ENCODE measurements around the gene FAM107B. TPM values are rescaled to one million over a fixed set of nuclear protein-coding genes. Genes with fewer than 3 reads are reported as not detected.

FAM107B gene
- total RNA-seq, 1 experiment from 2014 or later = 24.5 TPM

- no peak overlapping the region for H3K27ac ChIP-seq (ENCODE audit: insufficient read length, low read depth, low read length)
- no peaks in the 10 kb centered on the region for H4K20me1 ChIP-seq (ENCODE audit: control insufficient read depth, insufficient read depth, insufficient read length)
- no peak overlapping the region for H3K14ac ChIP-seq (ENCODE audit: insufficient read depth, low read length)
- H2BK120ac ChIP-seq (ENCODE audit: low read depth, low read length, poor library complexity, severe bottlenecking) = no peak overlapping the region
- no peak overlapping the region for H3T11ph ChIP-seq (ENCODE audit: low read length)
- H4K8ac ChIP-seq (replicated peaks; ENCODE audit: insufficient read length, low read depth, low read length) = no peak overlapping the region
- no peak for TF ChIP-seq CTCF (conservative IDR thresholded peaks at IDR 0.05)
- H4K5ac ChIP-seq (ENCODE audit: insufficient read length, low read depth, low read length) = no peak overlapping the region
- no peak overlapping the region for H2BK15ac ChIP-seq (ENCODE audit: low read depth, low read length)
- no peak overlapping the region for H3K23ac ChIP-seq (ENCODE audit: insufficient read length, low read depth, low read length)
- H3K4me3 Mint-ChIP-seq = no peak overlapping the region
- no peaks in the 10 kb centered on the region for H3K79me1 ChIP-seq (ENCODE audit: insufficient read depth, low read depth, low read length, poor library complexity, severe bottlenecking)
- no peak overlapping the region for H2AK5ac ChIP-seq (ENCODE audit: insufficient read length, low read length)
- H2BK12ac ChIP-seq (ENCODE audit: insufficient read length, low read depth, low read length) = no peak overlapping the region
- no peak overlapping the region for H3K4me2 ChIP-seq (ENCODE audit: insufficient read depth, insufficient read length, low read length)
- H2BK20ac ChIP-seq (ENCODE audit: low read depth, low read length, poor library complexity, severe bottlenecking) = no peak overlapping the region
- H3K18ac ChIP-seq (ENCODE audit: insufficient read length, low read depth, low read length) = no peak overlapping the region
- no peak overlapping the region for H3K56ac ChIP-seq (ENCODE audit: insufficient read length, low read depth, low read length)
- H3K27ac Mint-ChIP-seq = no peak overlapping the region
- H3K27me3 ChIP-seq (ENCODE audit: insufficient read depth, low read length) = no peaks in the 10 kb centered on the region
- H3K9me3 ChIP-seq (ENCODE audit: control insufficient read depth, low read depth, low read length) = no peaks in the 10 kb centered on the region
- H3K36me3 Mint-ChIP-seq (ENCODE audit: insufficient read depth in 1 of 3, low read depth in 3 of 3) = no peaks in the 10 kb centered on the region; a peak in 1 of 7 replicates
- peaks cover 2% of the 10 kb centered on the region; the same call in 1 of the 2 replicates for H3K27me3 Mint-ChIP-seq (ENCODE audit: low read depth)
- no peaks in the 10 kb centered on the region for H3K9me3 Mint-ChIP-seq
- H3K4me1 Mint-ChIP-seq = no peaks in the 10 kb centered on the region
- H3K79me2 ChIP-seq (ENCODE audit: insufficient read depth, low read length) = no peaks in the 10 kb centered on the region
- H3K4ac ChIP-seq (ENCODE audit: low read depth, low read length) = no peak overlapping the region
- H4K91ac ChIP-seq (ENCODE audit: insufficient read length, low read depth, low read length) = no peak overlapping the region
- H3K23me2 ChIP-seq (ENCODE audit: insufficient read length, low read depth, low read length, poor library complexity, severe bottlenecking) = no peaks in the 10 kb centered on the region
- H3K4me1 ChIP-seq (ENCODE audit: insufficient read depth, low read length) = no peaks in the 10 kb centered on the region
- DNase-seq = no peak
- no peak overlapping the region for H2AFZ ChIP-seq (ENCODE audit: low read length)
- no CpG with 5 or more reads among the region's 2 CpGs for WGBS (ENCODE audit: extremely low coverage, insufficient read length, low lambda C conversion rate)
- no peak overlapping the region for H3K9ac ChIP-seq (ENCODE audit: extremely low read depth, insufficient read length, low read length)
- no peak overlapping the region for H2BK5ac ChIP-seq (ENCODE audit: insufficient read length, low read length)
Measured at GRCh38 chr10:14770927-14771326, 3.8 kb downstream of the FAM107B start.

Data from H9 (cell line).